Fibroblast of lung (primary cell): ENCODE data around the gene MXD1.

ENCODE experiments used
- EZH2 ChIP-seq: IDR thresholded peaks from 2 replicates; pipeline ENCODE4 v1.5.1; 2012; ENCODE audit warnings: low read length, control low read depth, mild to moderate bottlenecking; ENCODE audit errors: missing control alignments
- TF ChIP-seq, protein P1 (sequence below), 2 donors: IDR thresholded peaks in 1 of 2; conservative IDR thresholded peaks in 1 of 2; 1 replicate in 1 of 2; 2 replicates in 1 of 2; pipeline ENCODE4 v1.5.1; 2011 to 2012; ENCODE audit warnings: low read length in 2 of 2, control low read depth in 1 of 2, inconsistent platforms in 1 of 2, low read depth in 1 of 2, mild to moderate bottlenecking in 1 of 2

- TF ChIP-seq, protein P1, sequence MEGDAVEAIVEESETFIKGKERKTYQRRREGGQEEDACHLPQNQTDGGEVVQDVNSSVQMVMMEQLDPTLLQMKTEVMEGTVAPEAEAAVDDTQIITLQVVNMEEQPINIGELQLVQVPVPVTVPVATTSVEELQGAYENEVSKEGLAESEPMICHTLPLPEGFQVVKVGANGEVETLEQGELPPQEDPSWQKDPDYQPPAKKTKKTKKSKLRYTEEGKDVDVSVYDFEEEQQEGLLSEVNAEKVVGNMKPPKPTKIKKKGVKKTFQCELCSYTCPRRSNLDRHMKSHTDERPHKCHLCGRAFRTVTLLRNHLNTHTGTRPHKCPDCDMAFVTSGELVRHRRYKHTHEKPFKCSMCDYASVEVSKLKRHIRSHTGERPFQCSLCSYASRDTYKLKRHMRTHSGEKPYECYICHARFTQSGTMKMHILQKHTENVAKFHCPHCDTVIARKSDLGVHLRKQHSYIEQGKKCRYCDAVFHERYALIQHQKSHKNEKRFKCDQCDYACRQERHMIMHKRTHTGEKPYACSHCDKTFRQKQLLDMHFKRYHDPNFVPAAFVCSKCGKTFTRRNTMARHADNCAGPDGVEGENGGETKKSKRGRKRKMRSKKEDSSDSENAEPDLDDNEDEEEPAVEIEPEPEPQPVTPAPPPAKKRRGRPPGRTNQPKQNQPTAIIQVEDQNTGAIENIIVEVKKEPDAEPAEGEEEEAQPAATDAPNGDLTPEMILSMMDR (conservative IDR thresholded peaks at IDR 0.05 in 1 of 2, IDR thresholded peaks at IDR 0.05 in 1 of 2; ENCODE audit: low read depth in 1 of 2, low read length in 2 of 2) = no peak
- no peak for TF ChIP-seq EZH2
Observed at GRCh38 chr2:69955029-69955428, 40.1 kb downstream of the MXD1 start.
